K562 (cell line): Measurements from ENCODE around the gene EYA3. TPM values are rescaled to one million over a fixed set of nuclear protein-coding genes. Genes with fewer than 3 reads are reported as not detected.

Experiments used
- ATAC-seq: fragments of 200-7000 bp; cut with Tn5 transposase; 3 replicates; pipeline ENCODE4 v1.9.1; 2020; ENCODE audit warnings: moderate library complexity
- BruUV-seq: library from RNA; stranded (reverse); fragments of 400-500 nt; replicated peaks from 2 replicates; lab custom pipeline; 2021; lab: Mats Ljungman, UMichigan
- CTCF ChIA-PET: fragments of 300-600 bp; formaldehyde crosslinking; extraction: SDS; loops from one replicate; lab custom pipeline; 2021; ENCODE audit warnings: low intra/inter-chr PET ratio; lab: Yijun Ruan, JAX
- POLR2A ChIA-PET: fragments of 300-600, 350-650 bp; sonication (Branson Sonifier 250); formaldehyde crosslinking; extraction: SDS; loops from one replicate; lab custom pipeline; 2021; ENCODE audit warnings: antibody characterized with exemption, inconsistent platforms; lab: Yijun Ruan, JAX
- DNase-seq, 4 experiments: peaks; one replicate each; pipeline versions ENCODE4 v3.0.0 to v3.0.0-alpha.2; 2011 to 2018; ENCODE audit warnings: low spot score in 3 of 4, mixed read lengths in 3 of 4; ENCODE audit errors: extremely low read depth in 1 of 4
- FAIRE-seq: peaks from 2 replicates; lab custom pipeline; 2011; peaks lifted over from hg19 to GRCh38; lab: Jason Lieb, UNC
- H2AFZ ChIP-seq: 2 replicates; pipeline ENCODE4 v1.6.0; 2011; ENCODE audit warnings: low read depth, low read length, control low read depth, inconsistent platforms
- H3K27ac ChIP-seq: fragments of 200-600 bp; 3 replicates; pipeline ENCODE4 v1.8.0; 2011; ENCODE audit warnings: low read depth, mild to moderate bottlenecking, control low read depth, inconsistent platforms, low read length, moderate library complexity, mixed read lengths; ENCODE audit errors: extremely low read depth
- H3K27me3 ChIP-seq, 2 experiments: fragments of 300-600 bp in 1 of 2; 2 replicates in 1 of 2; 3 replicates in 1 of 2; pipeline versions ENCODE4 v1.6.0 to v1.8.0; 2011; ENCODE audit warnings: inconsistent platforms in 2 of 2, low read length in 2 of 2, mild to moderate bottlenecking in 1 of 2, mixed read lengths in 1 of 2, moderate library complexity in 1 of 2; ENCODE audit not compliant: control insufficient read depth in 2 of 2, insufficient read depth in 2 of 2
- H3K36me3 ChIP-seq: fragments of 300-600 bp; 3 replicates; pipeline ENCODE4 v1.8.0; 2011; ENCODE audit warnings: mild to moderate bottlenecking, low read length, inconsistent platforms; ENCODE audit not compliant: control insufficient read depth, insufficient read depth
- H3K4me1 ChIP-seq, 2 experiments: fragments of 200-600 bp in 1 of 2; replicated peaks in 1 of 2; 2 replicates in 1 of 2; 3 replicates in 1 of 2; pipeline versions ENCODE4 v1.5.1 to v1.8.0; 2011; ENCODE audit warnings: inconsistent platforms in 2 of 2, low read length in 2 of 2, mild to moderate bottlenecking in 1 of 2, mixed read lengths in 1 of 2, moderate library complexity in 1 of 2; ENCODE audit not compliant: control insufficient read depth in 2 of 2, insufficient read depth in 2 of 2
- H3K4me2 ChIP-seq: 2 replicates; pipeline ENCODE4 v1.6.1; 2011; ENCODE audit warnings: low read length, control low read depth, inconsistent platforms, mixed read lengths; ENCODE audit not compliant: insufficient read depth
- H3K4me3 ChIP-seq: fragments of 200-600 bp; sonication (generic), shearing (Covaris generic); 2 replicates; pipeline ENCODE4 v1.5.1; 2016; ENCODE audit warnings: control low read depth, inconsistent platforms
- H3K79me2 ChIP-seq: fragments of 200-600 bp; 3 replicates; pipeline ENCODE4 v1.8.0; 2011; ENCODE audit warnings: low read length, inconsistent platforms; ENCODE audit not compliant: control insufficient read depth, insufficient read depth
- H3K9ac ChIP-seq, 2 experiments: 2 replicates each; pipeline versions ENCODE4 v1.6.0 to v1.6.1; 2011; ENCODE audit warnings: low read depth in 2 of 2, low read length in 2 of 2, control low read depth in 1 of 2, inconsistent platforms in 1 of 2, mild to moderate bottlenecking in 1 of 2, mixed read lengths in 1 of 2; ENCODE audit not compliant: insufficient read depth in 1 of 2
- H3K9me1 ChIP-seq: one replicate; pipeline ENCODE4 v1.6.0; 2011; ENCODE audit warnings: inconsistent platforms, mild to moderate bottlenecking, low read length, moderate library complexity; ENCODE audit not compliant: control insufficient read depth, insufficient read depth
- H3K9me3 ChIP-seq: replicated peaks from 2 replicates; pipeline ENCODE4 v1.5.1; 2011; ENCODE audit warnings: low read depth, low read length, inconsistent platforms; ENCODE audit not compliant: control insufficient read depth, insufficient read depth
- H4K20me1 ChIP-seq: replicated peaks from 2 replicates; pipeline ENCODE4 v1.6.1; 2011; ENCODE audit warnings: low read length, inconsistent platforms, mixed read lengths; ENCODE audit not compliant: control insufficient read depth, insufficient read depth
- CCNT2 ChIP-seq: IDR thresholded peaks from 2 replicates; pipeline ENCODE4 v1.6.1; 2011; ENCODE audit warnings: borderline replicate concordance, low read depth, mild to moderate bottlenecking, moderate library complexity, mixed read lengths, low read length; ENCODE audit not compliant: insufficient read length; ENCODE audit errors: extremely low read depth
- ETV6 ChIP-seq, 3 experiments: fragments of 150-350 bp in 1 of 3; sonication (generic) in 1 of 3; formaldehyde crosslinking in 1 of 3; IDR thresholded peaks; 2 replicates each; pipeline versions ENCODE4 v1.6.1 to v1.8.0; 2014 to 2022; ENCODE audit warnings: borderline replicate concordance in 2 of 3, low read depth in 2 of 3, antibody characterized with exemption in 1 of 3, low read length in 1 of 3, mild to moderate bottlenecking in 1 of 3, missing genetic modification reagents in 1 of 3
- NFIX ChIP-seq: fragments of 250-450 bp; sonication (Bioruptor Pico); IDR thresholded peaks from 2 replicates; pipeline ENCODE4 v1.4.0; 2020; ENCODE audit warnings: low read depth, mild to moderate bottlenecking, moderate library complexity
- NFXL1 ChIP-seq: fragments of 450-650 bp; formaldehyde crosslinking; IDR thresholded peaks from 2 replicates; pipeline ENCODE4 v1.4.0; 2021; ENCODE audit warnings: mild to moderate bottlenecking
- RBM25 ChIP-seq: fragments of 200-400 bp; formaldehyde crosslinking; IDR thresholded peaks from 2 replicates; pipeline ENCODE4 v1.6.1; 2018; ENCODE audit warnings: low read length, low read depth, moderate library complexity; ENCODE audit not compliant: severe bottlenecking
- SIX5 ChIP-seq, 2 experiments: IDR thresholded peaks; 2 replicates each; pipeline ENCODE4 v1.6.1; 2011; ENCODE audit warnings: low read length in 2 of 2, borderline replicate concordance in 1 of 2, low read depth in 1 of 2, mild to moderate bottlenecking in 1 of 2, moderate library complexity in 1 of 2; ENCODE audit not compliant: insufficient read depth in 1 of 2
- SMAD4 ChIP-seq: fragments of 250-450 bp; sonication (Bioruptor Pico); conservative IDR thresholded peaks from 2 replicates; pipeline ENCODE4 v1.8.0; 2021; ENCODE audit warnings: inconsistent platforms, mild to moderate bottlenecking, moderate library complexity
- SRSF7 ChIP-seq: fragments of 200-400 bp; formaldehyde crosslinking; optimal IDR thresholded peaks from 2 replicates; pipeline ENCODE3; 2017; ENCODE audit warnings: mild to moderate bottlenecking, low read depth, low read length
- TEAD1 ChIP-seq, 2 experiments: fragments of 450-650 bp in 1 of 2; sonication (generic) in 1 of 2; formaldehyde crosslinking; IDR thresholded peaks; 2 replicates each; pipeline versions ENCODE4 v1.4.0 to v1.8.0; 2020 to 2022; ENCODE audit warnings: mild to moderate bottlenecking in 2 of 2, missing genetic modification reagents in 1 of 2
- YY1 ChIP-seq, 3 experiments: IDR thresholded peaks; 2 replicates each; pipeline ENCODE4 v1.6.1; 2011; ENCODE audit warnings: low read length in 2 of 3, mild to moderate bottlenecking in 2 of 3, moderate library complexity in 2 of 3, borderline replicate concordance in 1 of 3, control low read depth in 1 of 3, low read depth in 1 of 3; ENCODE audit not compliant: insufficient read depth in 3 of 3, insufficient replicate concordance in 2 of 3, control insufficient read depth in 1 of 3, insufficient read length in 1 of 3; ENCODE audit errors: extremely low read depth in 1 of 3
- ZNF444 ChIP-seq: fragments of 250-450 bp; sonication (Bioruptor Pico); IDR thresholded peaks from 2 replicates; pipeline ENCODE4 v1.4.0; 2020; ENCODE audit warnings: mild to moderate bottlenecking, moderate library complexity
- WGBS: fragments of 100-300 bp; shearing (Covaris generic); methylation state at CpG from one replicate; pipeline ENCODE4 v1.1.6; 2016; ENCODE audit warnings: low coverage, mixed read lengths; ENCODE audit not compliant: insufficient coverage; ENCODE audit errors: missing lambda C conversion rate; 5-methylcytosine and 5-hydroxymethylcytosine counted together
- in situ Hi-C: fragments of 300-500 bp; cut with MboI; formaldehyde crosslinking; loops from 4 replicates; pipeline ENCODE4 v1.15.0; 2018; ENCODE audit warnings: inconsistent platforms, mixed read lengths
- intact Hi-C: fragments of 100-400 bp; cut with micrococcal nuclease; formaldehyde crosslinking; loops from 2 replicates; pipeline ENCODE4 v1.14.2; 2022
- polyA plus RNA-seq, 8 experiments: library from polyadenylated mRNA; depleted of rRNA in 4 of 8; stranded (reverse) in 5 of 8; unstranded in 3 of 8; fragments of >200 nt; fragmentation: Nextera tagmentation in 2 of 8; fragmentation: Illumina TruSeq in 1 of 8; extraction: Ambion mirVana in 2 of 8; extraction: Trizol in 1 of 8; gene quantifications; 2 replicates each; pipeline versions ENCODE4 v1.2.1 to v1.2.3, GENCODE V29; 2011 to 2014; ENCODE audit warnings: inconsistent platforms in 1 of 8, missing spikeins in 1 of 8
- total RNA-seq, 7 experiments: library from RNA; depleted of rRNA in 6 of 7; stranded (reverse); fragments of >200 nt in 6 of 7; fragmentation: Illumina TruSeq in 2 of 7; extraction: Trizol in 2 of 7; gene quantifications; 2 replicates each; pipeline versions ENCODE4 v1.2.1 to v1.2.3, GENCODE V29; 2011 to 2021; ENCODE audit warnings: low replicate concordance in 1 of 7
- TF ChIP-seq, protein P1 (sequence below): sonication (generic); formaldehyde crosslinking; IDR thresholded peaks from 2 replicates; pipeline ENCODE4 v1.8.0; 2022; ENCODE audit warnings: mild to moderate bottlenecking, missing genetic modification reagents
- TF ChIP-seq, protein P2 (sequence below): fragments of 450-650 bp; formaldehyde crosslinking; IDR thresholded peaks from 2 replicates; pipeline ENCODE4 v1.4.0; 2020; ENCODE audit warnings: mild to moderate bottlenecking, moderate library complexity
- TF ChIP-seq, protein P3 (sequence below): sonication (generic); formaldehyde crosslinking; IDR thresholded peaks from 2 replicates; pipeline ENCODE4 v1.8.1; 2023; ENCODE audit warnings: mild to moderate bottlenecking, missing genetic modification reagents

The EYA3 gene
- total and polyA plus RNA-seq, 9 of the 15 experiments (the other 6 are each of a cell fraction or from before 2014, with no cell fraction given), result 21.7 to 64.0 (median 43.6) TPM

DNA sequence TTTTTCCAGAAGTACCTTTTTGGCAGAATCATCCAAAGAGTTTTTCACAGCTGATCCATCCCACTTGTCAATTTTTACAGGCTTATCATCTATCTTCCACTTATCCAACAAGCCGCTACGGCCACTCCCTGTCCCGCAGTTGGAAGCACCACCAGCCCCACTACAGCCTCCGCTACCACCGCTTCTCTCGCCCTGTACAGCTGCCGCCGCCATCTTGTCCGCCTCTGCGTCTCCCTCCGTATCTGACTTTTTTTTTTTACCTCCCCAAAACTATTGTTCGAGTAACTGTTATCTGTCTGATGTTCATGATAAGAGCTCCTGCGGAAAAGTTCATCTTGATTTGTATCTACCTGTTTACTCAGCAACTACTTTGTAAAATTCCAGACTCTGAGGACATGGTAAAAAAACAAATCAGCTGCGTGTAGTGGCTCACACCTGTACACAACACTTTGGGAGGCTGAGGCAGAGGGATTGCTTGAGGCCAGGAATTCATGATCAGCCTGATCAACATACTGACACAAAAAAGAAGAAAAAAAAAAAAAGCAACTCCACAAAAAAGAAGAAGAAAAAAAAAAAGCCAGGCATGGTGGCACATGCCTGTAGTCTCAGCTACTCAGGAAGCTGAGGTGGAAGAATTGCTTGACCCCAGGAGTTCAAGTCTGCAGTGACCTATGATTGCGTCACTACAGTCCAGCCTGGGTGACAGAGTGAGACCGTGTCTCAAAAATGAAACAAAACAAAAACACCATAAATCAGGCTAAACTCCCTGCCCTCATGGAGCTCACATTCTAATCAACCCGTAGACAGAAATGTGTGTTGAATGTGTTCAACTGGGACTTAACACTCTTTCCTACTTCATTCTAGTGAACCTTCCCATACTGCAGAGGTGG is 8.0 kb upstream of the EYA3 start:
- no peaks in the 10 kb centered on the region for H3K27me3 ChIP-seq
- no peaks in the 10 kb centered on the region for H4K20me1 ChIP-seq
- ATAC-seq, result peak; percentile 42; the same call in 1 of the 3 replicates
- no peak for FAIRE-seq
- H3K9me3 ChIP-seq, result no peaks in the 10 kb centered on the region
- H3K9ac ChIP-seq, result no peak overlapping the region
- CTCF ChIA-PET, result interaction anchor here (0.6 kb wide), 2 partner anchors 14 to 60 kb away, joined by 3 to 4 read pairs; no protein-coding TSS in a partner anchor
- no peak overlapping the region for H3K27ac ChIP-seq
- no peak for DNase-seq
- H3K79me2 ChIP-seq, result no peaks in the 10 kb centered on the region
- peak overlapping the region; percentile 49; the same call in 1 of the 2 replicates for H2AFZ ChIP-seq
- intact Hi-C loops (no loop called here), in situ Hi-C loops (no loop called here)
- no peak overlapping the region for H3K4me2 ChIP-seq
- WGBS, result 66% methylated on average over 12 of the region's 17 CpGs
- peaks cover 0 to 2% of the 10 kb centered on the region in 2 experiments; a peak in 1 of 5 replicates for H3K4me1 ChIP-seq
- POLR2A ChIA-PET, result interaction anchor here (0.9 to 1.4 kb wide), 3 partner anchors 8 to 24 kb away, joined by 3 to 4 read pairs (median 3); partner anchors contain the start of gene EYA3
- no peaks in the 10 kb centered on the region for H3K9me1 ChIP-seq
- BruUV-seq, result no TSS peak
- no peaks in the 10 kb centered on the region for H3K36me3 ChIP-seq
- no peak overlapping the region for H3K4me3 ChIP-seq
- TF ChIP-seq NFIX (CRISPR knock-in tag) (no peak), SIX5 (IDR thresholded peaks at IDR 0.05; ENCODE audit: borderline replicate concordance in 1 of 2, insufficient read depth in 1 of 2, low read depth in 1 of 2, low read length in 2 of 2) (no peak), YY1 (IDR thresholded peaks at IDR 0.05; ENCODE audit: borderline replicate concordance in 1 of 3, control insufficient read depth in 1 of 3, extremely low read depth in 1 of 3, insufficient read depth in 3 of 3, insufficient read length in 1 of 3, insufficient replicate concordance in 2 of 3, low read depth in 1 of 3, low read length in 2 of 3) (no peak), ETV6 (IDR thresholded peaks at IDR 0.05; ENCODE audit: borderline replicate concordance in 1 of 2, low read depth in 2 of 2, low read length in 1 of 2) (no peak), ETV6 (CRISPR knock-in tag; IDR thresholded peaks at IDR 0.05; ENCODE audit: borderline replicate concordance) (no peak), ZNF444 (no peak), CCNT2 (no peak), NFXL1 (CRISPR knock-in tag) (no peak), TEAD1 (CRISPR knock-in tag; IDR thresholded peaks at IDR 0.05) (no peak), SMAD4 (CRISPR knock-in tag) (no peak), SRSF7 (no peak), RBM25 (no peak)
- TF ChIP-seq, protein P1, sequence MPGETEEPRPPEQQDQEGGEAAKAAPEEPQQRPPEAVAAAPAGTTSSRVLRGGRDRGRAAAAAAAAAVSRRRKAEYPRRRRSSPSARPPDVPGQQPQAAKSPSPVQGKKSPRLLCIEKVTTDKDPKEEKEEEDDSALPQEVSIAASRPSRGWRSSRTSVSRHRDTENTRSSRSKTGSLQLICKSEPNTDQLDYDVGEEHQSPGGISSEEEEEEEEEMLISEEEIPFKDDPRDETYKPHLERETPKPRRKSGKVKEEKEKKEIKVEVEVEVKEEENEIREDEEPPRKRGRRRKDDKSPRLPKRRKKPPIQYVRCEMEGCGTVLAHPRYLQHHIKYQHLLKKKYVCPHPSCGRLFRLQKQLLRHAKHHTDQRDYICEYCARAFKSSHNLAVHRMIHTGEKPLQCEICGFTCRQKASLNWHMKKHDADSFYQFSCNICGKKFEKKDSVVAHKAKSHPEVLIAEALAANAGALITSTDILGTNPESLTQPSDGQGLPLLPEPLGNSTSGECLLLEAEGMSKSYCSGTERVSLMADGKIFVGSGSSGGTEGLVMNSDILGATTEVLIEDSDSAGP (CRISPR knock-in tag), result no peak
- TF ChIP-seq, protein P2, sequence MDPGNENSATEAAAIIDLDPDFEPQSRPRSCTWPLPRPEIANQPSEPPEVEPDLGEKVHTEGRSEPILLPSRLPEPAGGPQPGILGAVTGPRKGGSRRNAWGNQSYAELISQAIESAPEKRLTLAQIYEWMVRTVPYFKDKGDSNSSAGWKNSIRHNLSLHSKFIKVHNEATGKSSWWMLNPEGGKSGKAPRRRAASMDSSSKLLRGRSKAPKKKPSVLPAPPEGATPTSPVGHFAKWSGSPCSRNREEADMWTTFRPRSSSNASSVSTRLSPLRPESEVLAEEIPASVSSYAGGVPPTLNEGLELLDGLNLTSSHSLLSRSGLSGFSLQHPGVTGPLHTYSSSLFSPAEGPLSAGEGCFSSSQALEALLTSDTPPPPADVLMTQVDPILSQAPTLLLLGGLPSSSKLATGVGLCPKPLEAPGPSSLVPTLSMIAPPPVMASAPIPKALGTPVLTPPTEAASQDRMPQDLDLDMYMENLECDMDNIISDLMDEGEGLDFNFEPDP (CRISPR knock-in tag), result no peak
- TF ChIP-seq, protein P3, sequence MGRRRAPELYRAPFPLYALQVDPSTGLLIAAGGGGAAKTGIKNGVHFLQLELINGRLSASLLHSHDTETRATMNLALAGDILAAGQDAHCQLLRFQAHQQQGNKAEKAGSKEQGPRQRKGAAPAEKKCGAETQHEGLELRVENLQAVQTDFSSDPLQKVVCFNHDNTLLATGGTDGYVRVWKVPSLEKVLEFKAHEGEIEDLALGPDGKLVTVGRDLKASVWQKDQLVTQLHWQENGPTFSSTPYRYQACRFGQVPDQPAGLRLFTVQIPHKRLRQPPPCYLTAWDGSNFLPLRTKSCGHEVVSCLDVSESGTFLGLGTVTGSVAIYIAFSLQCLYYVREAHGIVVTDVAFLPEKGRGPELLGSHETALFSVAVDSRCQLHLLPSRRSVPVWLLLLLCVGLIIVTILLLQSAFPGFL (CRISPR knock-in tag), result no peak
